Liver (tissue), 9 donors: ENCODE data around the gene SGMS1. TPM values are rescaled to one million over a fixed set of nuclear protein-coding genes. Genes with fewer than 3 reads are reported as not detected.

Experiments used
- DNase-seq: peaks from one replicate; pipeline ENCODE4 v3.0.0-alpha.2; 2017; ENCODE audit warnings: low spot score
- H3K27ac ChIP-seq, 2 donors: one replicate each; pipeline ENCODE4 v1.7.0; 2013; ENCODE audit warnings: inconsistent platforms in 2 of 2, low read length in 2 of 2, control low read depth in 1 of 2, low read depth in 1 of 2, mild to moderate bottlenecking in 1 of 2
- H3K27me3 ChIP-seq, 4 donors: one replicate each; pipeline versions ENCODE4 v1.6.1 to v1.7.0; 2013; ENCODE audit warnings: low read length in 3 of 4, inconsistent platforms in 1 of 4, mild to moderate bottlenecking in 1 of 4, moderate library complexity in 1 of 4; ENCODE audit not compliant: control insufficient read depth in 4 of 4, insufficient read depth in 4 of 4
- H3K36me3 ChIP-seq, 4 donors: one replicate each; pipeline versions ENCODE4 v1.6.1 to v1.7.0; 2013; ENCODE audit warnings: low read length in 3 of 4, mild to moderate bottlenecking in 3 of 4, low read depth in 1 of 4, moderate library complexity in 1 of 4; ENCODE audit not compliant: control insufficient read depth in 4 of 4, insufficient read depth in 3 of 4
- H3K4me1 ChIP-seq, 4 donors: one replicate each; pipeline versions ENCODE4 v1.6.1 to v1.7.0; 2013; ENCODE audit warnings: low read length in 3 of 4, mild to moderate bottlenecking in 3 of 4, moderate library complexity in 1 of 4; ENCODE audit not compliant: control insufficient read depth in 4 of 4, insufficient read depth in 4 of 4
- H3K4me3 ChIP-seq, 3 donors: one replicate each; pipeline versions ENCODE4 v1.6.1 to v1.7.0; 2013; ENCODE audit warnings: low read length in 3 of 3, control low read depth in 1 of 3, low read depth in 1 of 3, mild to moderate bottlenecking in 1 of 3
- H3K9ac ChIP-seq, 2 donors: one replicate each; pipeline ENCODE4 v1.7.0; 2013; ENCODE audit warnings: low read length in 2 of 2, mild to moderate bottlenecking in 2 of 2, moderate library complexity in 2 of 2, control low read depth in 1 of 2, low read depth in 1 of 2
- H3K9me3 ChIP-seq, 4 donors: one replicate each; pipeline versions ENCODE4 v1.6.1 to v1.7.0; 2013; ENCODE audit warnings: low read length in 3 of 4; ENCODE audit not compliant: control insufficient read depth in 4 of 4
- ATF3 ChIP-seq: IDR thresholded peaks from 2 replicates; pipeline ENCODE4 v1.6.1; 2016; ENCODE audit warnings: antibody characterized with exemption
- CTCF ChIP-seq: fragments of 150-350 bp; IDR thresholded peaks from 2 replicates; pipeline ENCODE4 v1.5.1; 2017; ENCODE audit warnings: improper control_type of control experiment, low read depth, low read length; ENCODE audit not compliant: missing input control
- EGR1 ChIP-seq, 2 donors: IDR thresholded peaks; 2 replicates each; pipeline ENCODE4 v1.6.1; 2016 to 2018; ENCODE audit warnings: antibody characterized with exemption in 2 of 2, low read depth in 2 of 2
- FOXA1 ChIP-seq: IDR thresholded peaks from 2 replicates; pipeline ENCODE4 v1.6.1; 2016; ENCODE audit warnings: antibody characterized with exemption
- FOXA2 ChIP-seq: IDR thresholded peaks from 2 replicates; pipeline ENCODE4 v1.6.1; 2016; ENCODE audit warnings: antibody characterized with exemption
- GABPA ChIP-seq, 2 donors: IDR thresholded peaks in 1 of 2; conservative IDR thresholded peaks in 1 of 2; 2 replicates each; pipeline ENCODE4 v1.6.1; 2016; ENCODE audit warnings: antibody characterized with exemption in 2 of 2, mild to moderate bottlenecking in 1 of 2, moderate library complexity in 1 of 2
- HNF4A ChIP-seq, 2 donors: conservative IDR thresholded peaks; 2 replicates each; pipeline ENCODE4 v1.6.1; 2016; ENCODE audit warnings: antibody characterized with exemption in 2 of 2, mild to moderate bottlenecking in 2 of 2
- HNF4G ChIP-seq: IDR thresholded peaks from 2 replicates; pipeline ENCODE4 v1.6.1; 2016; ENCODE audit warnings: antibody characterized with exemption
- JUND ChIP-seq, 2 donors: IDR thresholded peaks; 2 replicates each; pipeline ENCODE4 v1.6.1; 2016; ENCODE audit warnings: antibody characterized with exemption in 2 of 2
- MAX ChIP-seq: IDR thresholded peaks from 2 replicates; pipeline ENCODE4 v1.6.1; 2016; ENCODE audit warnings: antibody characterized with exemption
- NR2F2 ChIP-seq: IDR thresholded peaks from 2 replicates; pipeline ENCODE4 v1.6.1; 2016; ENCODE audit warnings: antibody characterized with exemption
- RAD21 ChIP-seq, 2 donors: IDR thresholded peaks; 2 replicates each; pipeline ENCODE4 v1.6.1; 2016; ENCODE audit warnings: antibody characterized with exemption in 2 of 2, mild to moderate bottlenecking in 2 of 2
- REST ChIP-seq: IDR thresholded peaks from 2 replicates; pipeline ENCODE4 v1.6.1; 2016; ENCODE audit warnings: antibody characterized with exemption, mild to moderate bottlenecking
- RXRA ChIP-seq, 2 donors: IDR thresholded peaks; 2 replicates each; pipeline ENCODE4 v1.6.1; 2017 to 2018; ENCODE audit warnings: antibody characterized with exemption in 2 of 2, mild to moderate bottlenecking in 1 of 2
- SP1 ChIP-seq: IDR thresholded peaks from 2 replicates; pipeline ENCODE4 v1.6.1; 2018; ENCODE audit warnings: antibody characterized with exemption, mild to moderate bottlenecking
- TAF1 ChIP-seq: conservative IDR thresholded peaks from 2 replicates; pipeline ENCODE4 v1.6.1; 2016; ENCODE audit warnings: antibody characterized with exemption, mild to moderate bottlenecking
- YY1 ChIP-seq: IDR thresholded peaks from 2 replicates; pipeline ENCODE4 v1.6.1; 2016; ENCODE audit warnings: antibody characterized with exemption, mild to moderate bottlenecking
- ZBTB33 ChIP-seq: IDR thresholded peaks from 2 replicates; pipeline ENCODE4 v1.6.1; 2016; ENCODE audit warnings: antibody characterized with exemption
- WGBS: extraction: QIAGEN DNeasy Blood & Tissue Kit; methylation state at CpG from one replicate; pipeline ENCODE4 v1.1.7; 2013; 5-methylcytosine and 5-hydroxymethylcytosine counted together
- polyA plus RNA-seq, 2 donors: library from polyadenylated mRNA; stranded (reverse) in 1 of 2; unstranded in 1 of 2; fragments of 200-250 nt in 1 of 2; fragments of >200 nt in 1 of 2; fragmentation: Nextera tagmentation in 1 of 2; extraction: Ambion mirVana in 1 of 2; gene quantifications; one replicate each; pipeline versions ENCODE4 v1.2.1 to v1.2.3, GENCODE V29; 2013 to 2015
- total RNA-seq, 2 donors: library from RNA; depleted of rRNA; stranded (reverse); fragments of >200 nt; gene quantifications; one replicate each; pipeline ENCODE4 v1.2.3, GENCODE V29; 2014
- donor health status: healthy.
- donor health status: healthy.
- donor health status: healthy.
- donor health status: healthy.
- donor health status: healthy.

SGMS1 gene
- total and polyA plus RNA-seq, 4 donors: 6.8 to 98.2 (median 21.1) TPM

GRCh38 chr10:50600286-50600685 is 23.5 kb downstream of the SGMS1 start:
- Histone ChIP-seq H3K4me3 (no peak overlapping the region), H3K36me3 (no peaks in the 10 kb centered on the region), H3K4me1 (peaks cover 3 to 57% (median 37%) of the 10 kb centered on the region in 4 donors), H3K27me3 (no peaks in the 10 kb centered on the region), H3K9ac (no peak overlapping the region), H3K27ac (no peak overlapping the region), H3K9me3 (no peaks in the 10 kb centered on the region)
- 93% methylated on average over 1 of the region's 1 CpG for WGBS
- no peak for TF ChIP-seq JUND (IDR thresholded peaks at IDR 0.05)
- TF ChIP-seq EGR1 (IDR thresholded peaks at IDR 0.05; ENCODE audit: low read depth in 2 of 2): no peak
- TF ChIP-seq GABPA (IDR thresholded peaks at IDR 0.05 in 1 of 2, conservative IDR thresholded peaks at IDR 0.05 in 1 of 2): no peak
- TF ChIP-seq HNF4A (conservative IDR thresholded peaks at IDR 0.05): no peak
- no peak for TF ChIP-seq FOXA1
- no peak for TF ChIP-seq MAX
- no peak for TF ChIP-seq YY1
- TF ChIP-seq RXRA (IDR thresholded peaks at IDR 0.05): no peak
- no peak for TF ChIP-seq FOXA2
- TF ChIP-seq RAD21 (IDR thresholded peaks at IDR 0.05): no peak
- TF ChIP-seq REST: no peak
- no peak for DNase-seq

GRCh38 chr10:50596897-50597296 is 26.9 kb downstream of the SGMS1 start:
- TF ChIP-seq RAD21 (IDR thresholded peaks at IDR 0.05) (no peak), ATF3 (no peak), FOXA2 (no peak), HNF4A (conservative IDR thresholded peaks at IDR 0.05) (no peak), TAF1 (no peak), RXRA (IDR thresholded peaks at IDR 0.05) (no peak), ZBTB33 (no peak), GABPA (IDR thresholded peaks at IDR 0.05 in 1 of 2, conservative IDR thresholded peaks at IDR 0.05 in 1 of 2) (no peak), FOXA1 (no peak), MAX (no peak), HNF4G (no peak), YY1 (no peak), NR2F2 (no peak), REST (no peak), CTCF (no peak), JUND (IDR thresholded peaks at IDR 0.05) (no peak), EGR1 (IDR thresholded peaks at IDR 0.05; ENCODE audit: low read depth in 2 of 2) (no peak), SP1 (no peak)
- 78% methylated on average over 3 of the region's 3 CpGs for WGBS

More at GRCh38 chr10:50596897-50597296, 26.9 kb downstream of the SGMS1 start:
- no peak overlapping the region for H3K27ac ChIP-seq
- H3K9ac ChIP-seq: no peak overlapping the region
- H3K9me3 ChIP-seq: no peaks in the 10 kb centered on the region
- H3K4me1 ChIP-seq: peaks cover 0 to 30% (median 5%) of the 10 kb centered on the region in 4 donors
- no peaks in the 10 kb centered on the region for H3K27me3 ChIP-seq
- no peak for DNase-seq
- H3K4me3 ChIP-seq: no peak overlapping the region
- H3K36me3 ChIP-seq: no peaks in the 10 kb centered on the region
